Inferior parietal cortex (tissue), 1 donor: ENCODE data around the gene TDRD9.

Experiments used
- DNase-seq: peaks from one replicate; pipeline ENCODE4 v3.0.0-alpha.2; 2016; ENCODE audit errors: extremely low spot score

Gene TDRD9

GRCh38 chr14:104031384-104031783, 103.1 kb downstream of the TDRD9 start:
- DNase-seq = no peak

DNA sequence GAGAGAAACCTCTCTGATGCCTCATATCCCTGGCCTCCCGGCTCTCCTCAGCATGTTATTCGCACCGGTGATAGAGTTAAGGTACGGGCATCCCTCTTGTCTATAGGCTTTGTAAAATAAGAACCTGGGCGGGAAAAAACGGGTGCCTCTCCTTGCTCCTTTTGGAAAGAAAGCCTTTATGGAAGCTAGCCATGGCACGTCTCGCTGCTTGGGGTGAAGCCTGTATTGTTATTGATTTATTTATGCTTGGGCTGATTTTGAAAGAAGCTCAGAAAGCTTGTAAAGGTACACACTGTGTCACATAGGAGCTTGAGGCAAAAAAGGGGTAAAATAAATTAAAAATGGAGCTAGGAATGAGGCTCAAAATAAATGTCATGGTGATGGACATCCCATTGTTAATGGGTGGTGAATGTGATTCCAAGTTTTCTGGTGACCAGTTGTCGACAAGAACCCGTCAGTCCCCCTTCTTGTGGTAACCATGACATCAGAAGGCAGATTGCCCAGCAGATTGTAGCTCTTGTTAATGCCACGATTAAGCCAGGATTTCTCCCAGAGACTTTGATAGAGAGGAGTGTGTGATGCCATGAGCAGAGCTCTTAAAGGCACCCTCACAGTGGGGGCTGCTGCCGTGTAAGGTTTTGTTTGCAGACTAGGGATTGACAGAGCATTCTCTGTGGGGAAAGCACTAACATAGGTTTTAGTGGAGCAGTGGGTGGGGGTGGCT, 106.9 kb downstream of the TDRD9 start:
- no peak for DNase-seq

GRCh38 chr14:104036212-104036611, 108.0 kb downstream of the TDRD9 start:
- no peak for DNase-seq

- no peak for DNase-seq
These were observed 108.8 kb downstream of the TDRD9 start for GRCh38 chr14:104037074-104037473.

- no peak for DNase-seq
These were observed 109.6 kb downstream of the TDRD9 start for GRCh38 chr14:104037903-104038302.

- no peak for DNase-seq
These were observed 111.0 kb downstream of the TDRD9 start for GRCh38 chr14:104039214-104039613.

- no peak for DNase-seq
These were observed 112.3 kb downstream of the TDRD9 start for GRCh38 chr14:104040539-104040938.

DNA sequence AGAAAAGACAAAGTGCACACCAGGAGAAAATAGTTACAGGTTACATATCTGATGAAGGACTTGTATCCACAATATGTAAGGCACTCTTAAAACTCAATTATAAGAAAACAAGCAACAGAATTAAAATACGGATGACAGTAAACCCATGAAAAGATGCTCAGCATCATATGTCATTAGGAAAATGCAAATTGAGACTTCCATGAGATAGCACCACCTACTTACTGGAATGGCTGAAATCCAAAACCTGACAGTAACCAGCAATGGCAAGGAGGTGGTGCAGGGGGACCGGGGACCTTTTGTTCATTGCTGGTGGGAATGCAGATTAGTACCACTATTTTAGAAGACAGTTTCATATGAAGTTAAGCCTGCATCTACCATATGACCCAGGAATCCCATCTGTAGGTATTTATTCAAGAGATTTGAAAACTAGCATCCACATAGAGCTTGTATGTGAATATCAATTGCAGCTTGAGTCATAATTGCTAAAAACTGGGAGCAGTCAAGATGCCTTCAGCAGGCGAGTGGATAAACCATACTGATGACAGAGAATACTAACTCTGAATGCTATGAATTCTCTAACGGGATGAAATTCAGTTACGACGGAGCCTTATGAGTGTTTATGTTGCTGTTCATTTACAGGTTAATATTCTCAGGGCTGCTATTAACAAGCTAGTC, 113.3 kb downstream of the TDRD9 start:
- no peak for DNase-seq

GRCh38 chr14:104044016-104044415, 115.8 kb downstream of the TDRD9 start:
- DNase-seq = no peak

DNA sequence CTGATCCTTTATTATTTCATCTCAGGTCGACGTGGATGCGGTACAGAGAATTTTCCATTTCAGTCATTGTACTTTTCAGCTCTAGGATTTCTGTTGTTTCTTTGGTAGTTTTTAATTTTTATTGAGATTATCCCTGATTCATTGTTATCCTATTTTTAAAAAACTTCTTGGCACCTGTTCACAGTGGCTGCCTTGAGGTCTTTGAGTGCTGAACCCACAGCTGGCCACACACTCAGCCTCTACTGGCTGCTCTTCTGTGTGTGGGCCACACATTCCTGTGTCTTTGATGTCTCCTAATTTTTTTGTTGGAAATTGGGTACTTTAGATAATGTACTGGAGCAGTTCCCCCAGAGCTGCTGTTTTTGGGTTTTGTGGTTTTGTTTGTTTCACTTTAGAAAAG, 119.5 kb downstream of the TDRD9 start:
- no peak for DNase-seq

DNA sequence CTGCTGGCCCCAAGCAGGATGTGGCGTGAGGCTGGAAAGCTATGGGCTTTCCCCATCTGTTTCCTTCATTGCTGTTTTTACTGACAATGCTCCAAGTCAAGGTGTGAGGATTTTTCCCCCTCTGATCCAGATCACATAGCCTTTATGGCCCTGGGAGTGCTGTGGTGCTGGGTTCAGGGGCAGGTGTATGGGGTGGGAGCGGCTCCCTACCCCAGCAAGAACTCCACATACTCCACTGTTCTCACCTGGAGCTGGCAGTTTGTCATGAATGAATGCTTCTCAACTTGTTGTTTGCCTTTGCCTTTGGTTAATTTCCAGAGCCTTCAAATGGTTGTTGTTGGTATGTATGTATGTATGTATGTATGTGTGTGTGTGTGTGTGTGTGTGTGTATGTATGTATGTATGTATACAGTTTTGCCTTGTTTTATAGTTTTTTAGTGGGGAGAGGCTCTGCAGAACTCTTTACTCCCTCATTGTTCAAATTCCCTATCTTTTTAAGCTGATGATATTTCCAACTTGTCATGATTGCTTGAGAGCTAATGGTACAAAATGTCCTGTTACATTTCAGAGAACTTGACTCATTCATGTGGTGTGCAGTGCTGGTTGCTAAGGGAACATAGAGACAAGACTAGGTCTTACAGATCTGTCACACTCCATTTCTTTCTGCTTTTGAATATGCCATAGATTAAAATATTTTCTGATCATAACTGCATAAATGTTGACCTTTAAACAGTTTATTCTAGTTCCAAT, 120.7 kb downstream of the TDRD9 start:
- peak; percentile 47 for DNase-seq

GRCh38 chr14:104049576-104050240, 121.5 kb downstream of the TDRD9 start:
- DNase-seq = no peak

- DNase-seq = no peak
These were observed 123.0 kb downstream of the TDRD9 start for GRCh38 chr14:104051092-104051813.

GRCh38 chr14:104054222-104054905, 126.1 kb downstream of the TDRD9 start:
- no peak for DNase-seq

GRCh38 chr14:104062281-104062680, 134.0 kb downstream of the TDRD9 start:
- DNase-seq = no peak

GRCh38 chr14:104064003-104064402, 135.7 kb downstream of the TDRD9 start:
- no peak for DNase-seq

GRCh38 chr14:104066279-104066678, 138.0 kb downstream of the TDRD9 start:
- no peak for DNase-seq

DNA sequence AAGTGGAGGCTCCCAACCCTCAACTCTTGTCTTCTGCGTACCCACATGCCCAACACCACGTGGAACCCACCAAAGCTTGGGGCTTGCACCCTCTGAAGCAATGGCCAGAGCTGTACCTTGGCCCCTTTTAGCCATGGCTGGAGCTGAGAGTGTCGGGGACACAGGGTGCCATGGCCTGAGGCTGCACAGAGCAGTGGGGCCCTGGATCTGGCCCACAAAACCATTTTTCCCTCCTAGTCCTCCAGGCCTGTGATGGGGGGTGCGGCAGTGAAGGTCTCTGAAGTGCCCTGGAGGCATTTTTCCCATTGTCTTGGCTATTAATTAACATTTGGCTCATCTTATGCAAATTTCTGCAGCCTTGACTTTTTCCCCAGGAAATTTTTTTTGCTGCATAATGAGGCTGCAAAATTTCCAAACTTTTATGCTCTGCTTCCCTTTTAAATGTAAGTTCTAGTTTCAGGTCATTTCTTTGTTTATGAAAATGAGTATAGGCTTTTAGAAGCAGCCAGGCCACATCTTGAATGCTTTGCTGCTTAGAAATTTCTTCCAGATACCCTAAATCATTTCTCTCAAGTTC, 138.6 kb downstream of the TDRD9 start:
- DNase-seq = no peak

GRCh38 chr14:104069541-104069940, 141.3 kb downstream of the TDRD9 start:
- DNase-seq = no peak

DNA sequence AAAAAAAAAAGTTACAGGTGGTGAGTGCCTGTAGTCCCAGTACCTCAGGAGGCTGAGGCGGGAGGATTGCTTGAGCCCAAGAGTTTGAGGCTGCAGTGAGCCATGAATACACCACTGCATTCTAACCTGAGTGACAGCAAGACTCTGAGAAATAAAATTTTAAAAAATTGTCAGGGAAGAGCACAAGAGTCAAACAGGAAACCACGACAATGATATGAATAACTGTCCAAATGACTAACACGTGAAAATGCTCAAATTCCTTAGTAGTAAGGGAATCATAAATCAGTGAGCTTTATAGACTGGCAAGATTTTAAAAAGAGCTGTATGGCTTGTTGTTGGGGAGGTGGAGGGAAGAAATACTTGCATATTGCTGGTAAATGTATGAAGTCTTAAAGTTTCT, 144.3 kb downstream of the TDRD9 start:
- no peak for DNase-seq

DNA sequence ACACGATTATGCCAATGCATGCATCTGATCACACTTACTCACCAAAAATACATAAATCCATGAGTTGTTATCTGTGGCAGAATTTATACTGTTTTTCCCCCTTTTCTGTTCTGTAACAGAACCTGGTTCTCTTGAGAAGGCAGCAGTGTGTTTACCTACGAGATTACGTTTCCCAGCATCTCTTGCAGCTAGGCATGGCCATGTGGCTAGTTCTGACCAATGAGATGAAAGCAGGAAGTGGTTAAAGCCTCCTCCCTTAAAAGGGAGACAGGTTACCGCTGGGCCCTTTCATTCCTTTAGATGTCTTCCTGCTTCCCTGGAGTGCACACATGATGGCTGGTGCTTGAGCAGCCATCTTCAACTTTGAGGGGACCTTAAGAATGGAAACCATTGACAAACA, 145.5 kb downstream of the TDRD9 start:
- DNase-seq = no peak
